Smooth muscle cell (in vitro differentiated cells): ENCODE measurements around the gene TMTC1. TPM values are rescaled to one million over a fixed set of nuclear protein-coding genes. Genes with fewer than 3 reads are reported as not detected.

Source experiments
- DNase-seq: peaks from one replicate; lab custom pipeline; 2025; ENCODE audit not compliant: unreplicated experiment; lab: John Stamatoyannopoulos, UW
- H2AFZ ChIP-seq: fragments of 200-600 bp; sonication (generic); 2 replicates; pipeline ENCODE4 v1.6.0; 2016; ENCODE audit warnings: antibody characterized with exemption, low read depth, mild to moderate bottlenecking
- H3F3A ChIP-seq: fragments of 200-600 bp; sonication (generic); 2 replicates; pipeline ENCODE4 v1.6.0; 2017; ENCODE audit warnings: antibody characterized with exemption, low read depth
- H3K27ac ChIP-seq: fragments of 200-600 bp; sonication (generic); 2 replicates; pipeline ENCODE4 v1.5.1; 2016; ENCODE audit warnings: low read depth, mild to moderate bottlenecking
- H3K27me3 ChIP-seq: fragments of 200-600 bp; sonication (generic); 2 replicates; pipeline ENCODE4 v1.6.1; 2016; ENCODE audit warnings: low read depth, mild to moderate bottlenecking
- H3K36me3 ChIP-seq: fragments of 200-600 bp; sonication (generic); 2 replicates; pipeline ENCODE4 v1.5.1; 2016; ENCODE audit warnings: low read depth
- H3K4me1 ChIP-seq: fragments of 200-600 bp; sonication (generic); 2 replicates; pipeline ENCODE4 v1.5.1; 2016; ENCODE audit warnings: low read depth
- H3K4me2 ChIP-seq: fragments of 200-600 bp; sonication (generic); 2 replicates; pipeline ENCODE4 v1.6.0; 2016; ENCODE audit warnings: mild to moderate bottlenecking
- H3K4me3 ChIP-seq: fragments of 200-600 bp; sonication (generic); 2 replicates; pipeline ENCODE4 v1.5.1; 2016; ENCODE audit warnings: mild to moderate bottlenecking
- H3K79me2 ChIP-seq: fragments of 200-600 bp; sonication (generic); 2 replicates; pipeline ENCODE4 v1.6.0; 2016; ENCODE audit warnings: low read depth, mild to moderate bottlenecking
- H3K9ac ChIP-seq: fragments of 200-600 bp; sonication (generic); 2 replicates; pipeline ENCODE4 v1.6.0; 2016; ENCODE audit warnings: low read depth
- H3K9me3 ChIP-seq: fragments of 200-600 bp; sonication (generic); replicated peaks from 2 replicates; pipeline ENCODE4 v1.5.1; 2016; ENCODE audit warnings: low read depth
- H4K20me1 ChIP-seq: fragments of 200-600 bp; sonication (generic); 2 replicates; pipeline ENCODE4 v1.6.0; 2016; ENCODE audit warnings: low read depth
- WGBS: methylation state at CpG from one replicate; pipeline ENCODE4 v1.1.7; 2016; ENCODE audit warnings: low lambda C conversion rate; 5-methylcytosine and 5-hydroxymethylcytosine counted together
- polyA plus RNA-seq: library from polyadenylated mRNA; unstranded; fragments of >200 nt; fragmentation: Nextera tagmentation; extraction: Ambion mirVana; gene quantifications from 2 replicates; pipeline ENCODE4 v1.2.1, GENCODE V29; 2016
- total RNA-seq: library from RNA; depleted of rRNA; stranded (reverse); fragments of >200 nt; gene quantifications from 2 replicates; pipeline ENCODE4 v1.2.3, GENCODE V29; 2014
- TF ChIP-seq, protein P1 (sequence below): fragments of 200-600 bp; sonication (generic); IDR thresholded peaks from 2 replicates; pipeline ENCODE4 v1.5.1; 2017; ENCODE audit warnings: borderline replicate concordance, mild to moderate bottlenecking, antibody characterized with exemption; ENCODE audit not compliant: insufficient read depth, poor library complexity, severe bottlenecking

The TMTC1 gene
- total and polyA plus RNA-seq, 2 experiments from 2014 or later: 3.5 to 8.7 TPM

- 51% methylated on average over 3 of the region's 3 CpGs for WGBS
- Histone ChIP-seq H3K4me1 (peaks cover 8% of the 10 kb centered on the region), H3K27ac (no peak overlapping the region), H3K36me3 (no peaks in the 10 kb centered on the region), H3K4me3 (no peak overlapping the region), H3F3A (peaks cover 24% of the 10 kb centered on the region), H4K20me1 (no peaks in the 10 kb centered on the region), H3K27me3 (no peaks in the 10 kb centered on the region), H3K79me2 (no peaks in the 10 kb centered on the region), H3K9me3 (no peaks in the 10 kb centered on the region), H3K9ac (no peak overlapping the region), H2AFZ (no peak overlapping the region), H3K4me2 (no peak overlapping the region)
- TF ChIP-seq, protein P1, sequence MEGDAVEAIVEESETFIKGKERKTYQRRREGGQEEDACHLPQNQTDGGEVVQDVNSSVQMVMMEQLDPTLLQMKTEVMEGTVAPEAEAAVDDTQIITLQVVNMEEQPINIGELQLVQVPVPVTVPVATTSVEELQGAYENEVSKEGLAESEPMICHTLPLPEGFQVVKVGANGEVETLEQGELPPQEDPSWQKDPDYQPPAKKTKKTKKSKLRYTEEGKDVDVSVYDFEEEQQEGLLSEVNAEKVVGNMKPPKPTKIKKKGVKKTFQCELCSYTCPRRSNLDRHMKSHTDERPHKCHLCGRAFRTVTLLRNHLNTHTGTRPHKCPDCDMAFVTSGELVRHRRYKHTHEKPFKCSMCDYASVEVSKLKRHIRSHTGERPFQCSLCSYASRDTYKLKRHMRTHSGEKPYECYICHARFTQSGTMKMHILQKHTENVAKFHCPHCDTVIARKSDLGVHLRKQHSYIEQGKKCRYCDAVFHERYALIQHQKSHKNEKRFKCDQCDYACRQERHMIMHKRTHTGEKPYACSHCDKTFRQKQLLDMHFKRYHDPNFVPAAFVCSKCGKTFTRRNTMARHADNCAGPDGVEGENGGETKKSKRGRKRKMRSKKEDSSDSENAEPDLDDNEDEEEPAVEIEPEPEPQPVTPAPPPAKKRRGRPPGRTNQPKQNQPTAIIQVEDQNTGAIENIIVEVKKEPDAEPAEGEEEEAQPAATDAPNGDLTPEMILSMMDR: no peak
- DNase-seq: no peak
These were observed 205.0 kb downstream of the TMTC1 start for GRCh38 chr12:29578731-29579130.

DNA sequence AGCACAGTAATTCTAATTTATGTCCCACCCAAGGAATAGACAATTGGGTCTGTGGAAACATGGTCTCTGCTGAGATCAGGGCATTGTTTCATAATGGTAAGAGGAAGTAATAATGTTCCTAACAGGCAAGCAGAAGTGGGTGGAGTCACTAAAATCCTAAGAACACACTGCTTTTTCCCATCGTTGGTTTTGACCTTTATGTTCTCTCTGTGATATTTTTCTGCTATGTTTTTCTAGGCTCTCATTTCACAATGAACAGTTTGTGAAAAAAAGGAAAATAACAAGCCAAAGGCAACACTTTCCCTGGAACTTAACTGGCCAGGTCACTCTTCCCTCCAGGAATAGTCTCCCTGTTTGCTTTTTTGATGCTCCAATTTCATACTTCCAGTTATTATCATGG is 205.7 kb downstream of the TMTC1 start:
- Histone ChIP-seq H3K9ac (no peak overlapping the region), H3K4me2 (no peak overlapping the region), H4K20me1 (no peaks in the 10 kb centered on the region), H3K36me3 (no peaks in the 10 kb centered on the region), H3K27ac (no peak overlapping the region), H3F3A (peaks cover 18% of the 10 kb centered on the region), H2AFZ (no peak overlapping the region), H3K9me3 (no peaks in the 10 kb centered on the region), H3K27me3 (no peaks in the 10 kb centered on the region), H3K79me2 (no peaks in the 10 kb centered on the region), H3K4me1 (peaks cover 8% of the 10 kb centered on the region), H3K4me3 (no peak overlapping the region)
- WGBS: 44% methylated on average over 1 of the region's 1 CpG
- DNase-seq: no peak
- TF ChIP-seq, protein P1: no peak

GRCh38 chr12:29574500-29574899 is 209.2 kb downstream of the TMTC1 start:
- 76% methylated on average over 4 of the region's 4 CpGs for WGBS
- H3K36me3 ChIP-seq: no peaks in the 10 kb centered on the region
- no peak overlapping the region for H3K9ac ChIP-seq
- no peaks in the 10 kb centered on the region for H3K4me1 ChIP-seq
- H2AFZ ChIP-seq: no peak overlapping the region
- no peak overlapping the region for H3K27ac ChIP-seq
- no peaks in the 10 kb centered on the region for H3K79me2 ChIP-seq
- H3K4me3 ChIP-seq: no peak overlapping the region
- no peak for DNase-seq
- peaks cover 6% of the 10 kb centered on the region for H3F3A ChIP-seq
- H3K9me3 ChIP-seq: no peaks in the 10 kb centered on the region
- TF ChIP-seq, protein P1: no peak
- no peaks in the 10 kb centered on the region for H4K20me1 ChIP-seq
- H3K4me2 ChIP-seq: no peak overlapping the region
- no peaks in the 10 kb centered on the region for H3K27me3 ChIP-seq

DNA sequence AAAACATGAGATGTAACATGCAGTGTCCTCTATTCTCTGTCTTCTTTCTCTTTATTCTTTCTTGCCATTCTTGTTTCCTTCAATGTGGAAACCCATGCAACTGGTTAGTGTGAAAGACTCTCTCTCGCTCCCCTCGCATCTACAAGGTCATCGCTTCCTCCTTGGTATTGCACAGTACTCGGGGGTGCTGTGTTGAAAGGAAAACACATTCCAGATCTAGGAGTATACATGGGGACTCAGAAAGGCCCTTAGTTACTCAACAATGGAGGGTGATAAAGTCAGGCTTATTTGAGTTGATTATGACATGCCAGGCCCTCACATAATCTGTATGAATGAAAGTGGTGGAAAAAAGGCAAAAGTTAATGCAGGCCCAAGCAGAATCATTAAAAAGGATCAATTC is 210.8 kb downstream of the TMTC1 start:
- Histone ChIP-seq H3K9ac (no peak overlapping the region), H3K4me3 (no peak overlapping the region), H3K9me3 (no peaks in the 10 kb centered on the region), H3K27me3 (no peaks in the 10 kb centered on the region), H4K20me1 (no peaks in the 10 kb centered on the region), H3K4me2 (no peak overlapping the region), H3K4me1 (no peaks in the 10 kb centered on the region), H3K27ac (no peak overlapping the region), H3F3A (no peaks in the 10 kb centered on the region), H3K79me2 (no peaks in the 10 kb centered on the region), H3K36me3 (no peaks in the 10 kb centered on the region), H2AFZ (no peak overlapping the region)
- no peak for DNase-seq
- WGBS: 60% methylated on average over 4 of the region's 4 CpGs
- TF ChIP-seq, protein P1: no peak
